ENCODE results near the gene PDZD11. TPM values are rescaled to one million over a fixed set of nuclear protein-coding genes. Genes with fewer than 3 reads are reported as not detected.

Gene PDZD11
- polyA plus RNA-seq, 1 donor from 2014 or later = 64.7 TPM

DNA sequence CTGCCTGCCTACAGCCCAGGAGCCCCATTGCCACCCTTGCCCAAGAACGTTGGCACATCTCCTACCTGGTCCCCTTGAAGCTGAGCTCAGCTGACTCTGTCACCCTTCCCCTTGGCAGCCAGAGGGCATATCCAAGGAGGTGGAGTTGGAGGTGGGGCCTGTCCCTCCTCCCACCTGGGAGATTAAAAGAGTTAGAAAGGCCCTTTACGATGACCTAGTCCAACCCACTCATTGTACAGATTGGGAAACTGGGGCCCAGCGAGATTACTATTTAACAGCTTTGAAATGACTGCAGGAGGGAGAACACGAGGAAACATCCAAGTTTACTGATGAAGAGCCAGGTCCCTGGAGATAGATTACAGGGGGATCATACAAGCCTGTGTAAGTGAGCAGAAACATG, 29.6 kb downstream of the PDZD11 start, which contains the start of gene P2RY4:
Gene P2RY4, minus strand, starts transcription at position 101 of the 400 bp plus-strand sequence. CDS start 580 bp downstream, outside the sequence.
- Histone ChIP-seq H3K9ac (ENCODE audit: low read length) (no peak within 1 kb of the TSS), H3F3A (ENCODE audit: insufficient read depth, low read length, poor library complexity, severe bottlenecking) (no peaks in the 10 kb centered on the region), H3K9me2 (ENCODE audit: insufficient read depth, low read length) (no peaks in the 10 kb centered on the region), H3K79me2 (replicated peaks; ENCODE audit: insufficient read depth, low read length) (no peaks in the 10 kb centered on the region), H3K36me3 (ENCODE audit: insufficient read depth, low read length) (no peaks in the 10 kb centered on the region), H3K27ac (ENCODE audit: low read length) (no peak within 1 kb of the TSS), H3K4me3 (ENCODE audit: low read length) (no peak within 1 kb of the TSS), H4K20me1 (ENCODE audit: insufficient read depth) (no peaks in the 10 kb centered on the region), H3K4me2 (ENCODE audit: low read length) (no peak within 1 kb of the TSS), H3K27me3 (ENCODE audit: insufficient read depth, low read depth, low read length) (no peaks in the 10 kb centered on the region), H2AFZ (ENCODE audit: low read depth, low read length) (no peak within 1 kb of the TSS), H3K9me3 (ENCODE audit: low read length) (no peaks in the 10 kb centered on the region)
- TF ChIP-seq RAD21 (conservative IDR thresholded peaks at IDR 0.05) (no peak), EZH2 (IDR thresholded peaks at IDR 0.05; ENCODE audit: borderline replicate concordance, insufficient read depth, low read length, poor library complexity, severe bottlenecking) (no peak)

DNA sequence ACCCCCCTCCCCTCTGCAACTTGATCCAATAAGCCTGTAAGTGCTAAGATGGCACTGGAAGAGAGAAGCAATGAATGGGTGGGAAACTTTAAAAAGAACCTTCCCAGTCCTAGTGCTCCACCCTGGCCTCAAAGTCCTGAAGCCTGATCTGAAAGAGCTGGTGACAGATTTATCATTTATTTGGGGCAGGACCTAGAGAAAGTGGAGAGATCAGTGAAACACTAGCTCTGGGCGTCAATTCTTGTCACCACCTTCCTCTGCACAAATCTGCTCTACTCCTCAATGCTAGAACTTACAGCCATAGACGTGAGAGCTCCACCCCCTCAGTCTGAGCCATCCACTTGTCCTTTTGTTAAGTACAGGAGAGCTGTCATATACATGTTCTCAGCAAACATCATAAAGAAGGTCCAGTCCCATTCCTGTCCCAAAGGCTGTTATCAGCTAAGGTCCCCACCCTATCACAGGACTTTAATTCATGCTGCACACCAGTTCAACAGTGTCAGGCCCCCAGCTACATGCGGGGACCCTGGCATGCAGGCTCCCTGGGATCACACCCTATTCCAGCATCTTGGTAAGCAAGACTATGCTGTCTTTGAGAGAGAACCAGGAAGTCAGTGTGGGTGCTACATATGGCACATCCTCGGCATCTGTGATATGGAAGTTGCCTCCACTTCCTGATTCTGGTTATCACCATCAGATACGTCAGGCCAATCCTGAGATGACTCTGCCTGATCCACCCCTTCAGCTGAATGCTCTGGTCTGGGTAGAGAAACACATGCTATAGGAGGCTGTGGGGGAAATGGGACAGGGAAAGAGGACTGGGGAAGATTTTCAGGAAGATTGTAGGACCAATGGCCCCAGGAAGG, 32.1 kb downstream of the PDZD11 start:
- Histone ChIP-seq H3K27me3 (ENCODE audit: insufficient read depth, low read depth, low read length) (no peaks in the 10 kb centered on the region), H2AFZ (ENCODE audit: low read depth, low read length) (no peak overlapping the region), H3K27ac (ENCODE audit: low read length) (no peak overlapping the region), H3K9me3 (ENCODE audit: low read length) (no peaks in the 10 kb centered on the region), H4K20me1 (ENCODE audit: insufficient read depth) (no peaks in the 10 kb centered on the region), H3K9ac (ENCODE audit: low read length) (no peak overlapping the region), H3K9me2 (ENCODE audit: insufficient read depth, low read length) (no peaks in the 10 kb centered on the region), H3K4me3 (ENCODE audit: low read length) (no peak overlapping the region), H3K36me3 (ENCODE audit: insufficient read depth, low read length) (no peaks in the 10 kb centered on the region), H3F3A (ENCODE audit: insufficient read depth, low read length, poor library complexity, severe bottlenecking) (no peaks in the 10 kb centered on the region), H3K4me2 (ENCODE audit: low read length) (no peak overlapping the region), H3K79me2 (replicated peaks; ENCODE audit: insufficient read depth, low read length) (no peaks in the 10 kb centered on the region)
- TF ChIP-seq RAD21 (conservative IDR thresholded peaks at IDR 0.05) (no peak), MXI1 (conservative IDR thresholded peaks at IDR 0.05; ENCODE audit: poor library complexity, severe bottlenecking) (no peak), SMC3 (conservative IDR thresholded peaks at IDR 0.05; ENCODE audit: poor library complexity) (no peak)
- TF ChIP-seq, protein P1, sequence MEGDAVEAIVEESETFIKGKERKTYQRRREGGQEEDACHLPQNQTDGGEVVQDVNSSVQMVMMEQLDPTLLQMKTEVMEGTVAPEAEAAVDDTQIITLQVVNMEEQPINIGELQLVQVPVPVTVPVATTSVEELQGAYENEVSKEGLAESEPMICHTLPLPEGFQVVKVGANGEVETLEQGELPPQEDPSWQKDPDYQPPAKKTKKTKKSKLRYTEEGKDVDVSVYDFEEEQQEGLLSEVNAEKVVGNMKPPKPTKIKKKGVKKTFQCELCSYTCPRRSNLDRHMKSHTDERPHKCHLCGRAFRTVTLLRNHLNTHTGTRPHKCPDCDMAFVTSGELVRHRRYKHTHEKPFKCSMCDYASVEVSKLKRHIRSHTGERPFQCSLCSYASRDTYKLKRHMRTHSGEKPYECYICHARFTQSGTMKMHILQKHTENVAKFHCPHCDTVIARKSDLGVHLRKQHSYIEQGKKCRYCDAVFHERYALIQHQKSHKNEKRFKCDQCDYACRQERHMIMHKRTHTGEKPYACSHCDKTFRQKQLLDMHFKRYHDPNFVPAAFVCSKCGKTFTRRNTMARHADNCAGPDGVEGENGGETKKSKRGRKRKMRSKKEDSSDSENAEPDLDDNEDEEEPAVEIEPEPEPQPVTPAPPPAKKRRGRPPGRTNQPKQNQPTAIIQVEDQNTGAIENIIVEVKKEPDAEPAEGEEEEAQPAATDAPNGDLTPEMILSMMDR (IDR thresholded peaks at IDR 0.05; ENCODE audit: poor library complexity, severe bottlenecking) = no peak
- TF ChIP-seq, protein P2, sequence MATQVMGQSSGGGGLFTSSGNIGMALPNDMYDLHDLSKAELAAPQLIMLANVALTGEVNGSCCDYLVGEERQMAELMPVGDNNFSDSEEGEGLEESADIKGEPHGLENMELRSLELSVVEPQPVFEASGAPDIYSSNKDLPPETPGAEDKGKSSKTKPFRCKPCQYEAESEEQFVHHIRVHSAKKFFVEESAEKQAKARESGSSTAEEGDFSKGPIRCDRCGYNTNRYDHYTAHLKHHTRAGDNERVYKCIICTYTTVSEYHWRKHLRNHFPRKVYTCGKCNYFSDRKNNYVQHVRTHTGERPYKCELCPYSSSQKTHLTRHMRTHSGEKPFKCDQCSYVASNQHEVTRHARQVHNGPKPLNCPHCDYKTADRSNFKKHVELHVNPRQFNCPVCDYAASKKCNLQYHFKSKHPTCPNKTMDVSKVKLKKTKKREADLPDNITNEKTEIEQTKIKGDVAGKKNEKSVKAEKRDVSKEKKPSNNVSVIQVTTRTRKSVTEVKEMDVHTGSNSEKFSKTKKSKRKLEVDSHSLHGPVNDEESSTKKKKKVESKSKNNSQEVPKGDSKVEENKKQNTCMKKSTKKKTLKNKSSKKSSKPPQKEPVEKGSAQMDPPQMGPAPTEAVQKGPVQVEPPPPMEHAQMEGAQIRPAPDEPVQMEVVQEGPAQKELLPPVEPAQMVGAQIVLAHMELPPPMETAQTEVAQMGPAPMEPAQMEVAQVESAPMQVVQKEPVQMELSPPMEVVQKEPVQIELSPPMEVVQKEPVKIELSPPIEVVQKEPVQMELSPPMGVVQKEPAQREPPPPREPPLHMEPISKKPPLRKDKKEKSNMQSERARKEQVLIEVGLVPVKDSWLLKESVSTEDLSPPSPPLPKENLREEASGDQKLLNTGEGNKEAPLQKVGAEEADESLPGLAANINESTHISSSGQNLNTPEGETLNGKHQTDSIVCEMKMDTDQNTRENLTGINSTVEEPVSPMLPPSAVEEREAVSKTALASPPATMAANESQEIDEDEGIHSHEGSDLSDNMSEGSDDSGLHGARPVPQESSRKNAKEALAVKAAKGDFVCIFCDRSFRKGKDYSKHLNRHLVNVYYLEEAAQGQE (IDR thresholded peaks at IDR 0.05; ENCODE audit: borderline replicate concordance) = no peak

DNA sequence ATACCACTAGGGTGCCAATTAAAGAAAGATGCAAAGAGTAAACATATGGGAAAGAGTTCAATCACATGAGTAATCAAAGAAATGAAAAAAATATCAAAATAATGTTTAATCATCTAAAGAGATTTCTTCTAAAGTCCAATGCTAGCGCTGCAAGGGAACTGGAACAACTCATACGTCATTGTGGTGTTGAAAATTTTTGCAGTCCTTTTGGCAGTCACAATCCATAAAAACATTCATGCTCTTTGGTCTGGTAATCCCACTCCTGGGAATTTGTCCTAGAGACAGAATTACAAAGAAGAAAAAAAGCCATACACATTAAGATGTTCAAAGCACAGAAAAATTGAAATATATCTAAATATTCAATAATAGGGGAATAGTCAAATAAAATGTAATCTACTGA, 34.3 kb downstream of the PDZD11 start:
- no peaks in the 10 kb centered on the region for H3K36me3 ChIP-seq (ENCODE audit: insufficient read depth, low read length)
- H4K20me1 ChIP-seq (ENCODE audit: insufficient read depth) = no peaks in the 10 kb centered on the region
- H3F3A ChIP-seq (ENCODE audit: insufficient read depth, low read length, poor library complexity, severe bottlenecking) = no peaks in the 10 kb centered on the region
- H3K27ac ChIP-seq (ENCODE audit: low read length) = no peak overlapping the region
- H3K79me2 ChIP-seq (replicated peaks; ENCODE audit: insufficient read depth, low read length) = no peaks in the 10 kb centered on the region
- H3K9ac ChIP-seq (ENCODE audit: low read length) = no peak overlapping the region
- no peak overlapping the region for H2AFZ ChIP-seq (ENCODE audit: low read depth, low read length)
- H3K27me3 ChIP-seq (ENCODE audit: insufficient read depth, low read depth, low read length) = no peaks in the 10 kb centered on the region
- H3K9me3 ChIP-seq (ENCODE audit: low read length) = no peaks in the 10 kb centered on the region
- H3K9me2 ChIP-seq (ENCODE audit: insufficient read depth, low read length) = no peaks in the 10 kb centered on the region
- no peak overlapping the region for H3K4me2 ChIP-seq (ENCODE audit: low read length)
- no peak overlapping the region for H3K4me3 ChIP-seq (ENCODE audit: low read length)
- TF ChIP-seq EZH2 (IDR thresholded peaks at IDR 0.05; ENCODE audit: borderline replicate concordance, insufficient read depth, low read length, poor library complexity, severe bottlenecking) = no peak
- no peak for TF ChIP-seq MXI1 (conservative IDR thresholded peaks at IDR 0.05; ENCODE audit: poor library complexity, severe bottlenecking)
- TF ChIP-seq RAD21 (conservative IDR thresholded peaks at IDR 0.05) = no peak
- no peak for TF ChIP-seq SMC3 (conservative IDR thresholded peaks at IDR 0.05; ENCODE audit: poor library complexity)
- TF ChIP-seq, protein P1 (IDR thresholded peaks at IDR 0.05; ENCODE audit: poor library complexity, severe bottlenecking) = no peak
- no peak for TF ChIP-seq POLR2AphosphoS5 (IDR thresholded peaks at IDR 0.05)
- TF ChIP-seq EP300 (conservative IDR thresholded peaks at IDR 0.05; ENCODE audit: poor library complexity, severe bottlenecking) = no peak
- no peak for TF ChIP-seq TAF1 (IDR thresholded peaks at IDR 0.05; ENCODE audit: low read depth)
